ENCODE measurements around the gene LRRC61. TPM values are rescaled to one million over a fixed set of nuclear protein-coding genes. Genes with fewer than 3 reads are reported as not detected.

The LRRC61 gene
- 1.5 and 4.8 TPM in 2 replicates for total RNA-seq

GRCh38 chr7:150322833-150323681, at the start of gene LRRC61, which contains the start of gene ACTR3C:
Gene LRRC61 (plus strand): TSS chr7:150323355. CDS start chr7:150336862, 13,507 bp downstream.
Gene ACTR3C (minus strand): TSS chr7:150323545. CDS start chr7:150295296, 28,249 bp downstream.

GRCh38 chr7:150341263-150342120, 18.3 kb downstream of the LRRC61 start, which contains the start of gene RARRES2:
Gene RARRES2 (minus strand): TSS chr7:150341629. CDS start chr7:150340609, 1,020 bp downstream.

GRCh38 chr7:150368096-150368883, 45.1 kb downstream of the LRRC61 start, which contains the start of gene REPIN1:
Gene REPIN1 (plus strand): TSS chr7:150368822. CDS start chr7:150369712, 890 bp downstream.

GRCh38 chr7:150378853-150379440, 55.8 kb downstream of the LRRC61 start, which contains the start of gene ZNF775:
Gene ZNF775 (plus strand): TSS chr7:150379330. CDS start chr7:150388471, 9,141 bp downstream.

Other genes starting within 250 kb of the LRRC61 start
- gene ACTR3C, start 190 bp downstream of the LRRC61 start, total RNA-seq = 1.7 and 6.7 TPM in 2 replicates
- gene RARRES2, start 18.3 kb downstream of the LRRC61 start, total RNA-seq = 0.43 and 0.54 TPM in 2 replicates
- 48.3 and 48.4 TPM in 2 replicates for gene REPIN1, start 45.5 kb downstream of the LRRC61 start, total RNA-seq
- gene ZNF775, start 56.0 kb downstream of the LRRC61 start, total RNA-seq = 5.8 and 6.1 TPM in 2 replicates
- 164 and 241 TPM in 2 replicates for gene GIMAP8, start 127.3 kb downstream of the LRRC61 start, total RNA-seq
- 107 and 139 TPM in 2 replicates for gene GIMAP7, start 191.5 kb downstream of the LRRC61 start, total RNA-seq
- 250 and 389 TPM in 2 replicates for gene GIMAP4, start 244.0 kb downstream of the LRRC61 start, total RNA-seq